B cell (primary cell): ENCODE measurements around the gene TMEM129.

Source experiments
- CTCF ChIP-seq: fragments of 200-600 bp; IDR thresholded peaks from one replicate; pipeline ENCODE4 v1.8.0; 2022; ENCODE audit warnings: antibody characterized with exemption, mild to moderate bottlenecking
- EZH2 ChIP-seq: IDR thresholded peaks from 2 replicates; pipeline ENCODE4 v1.6.1; 2012; ENCODE audit warnings: borderline replicate concordance, low read depth, mild to moderate bottlenecking, moderate library complexity, low read length; ENCODE audit not compliant: insufficient read depth, poor library complexity, severe bottlenecking

DNA sequence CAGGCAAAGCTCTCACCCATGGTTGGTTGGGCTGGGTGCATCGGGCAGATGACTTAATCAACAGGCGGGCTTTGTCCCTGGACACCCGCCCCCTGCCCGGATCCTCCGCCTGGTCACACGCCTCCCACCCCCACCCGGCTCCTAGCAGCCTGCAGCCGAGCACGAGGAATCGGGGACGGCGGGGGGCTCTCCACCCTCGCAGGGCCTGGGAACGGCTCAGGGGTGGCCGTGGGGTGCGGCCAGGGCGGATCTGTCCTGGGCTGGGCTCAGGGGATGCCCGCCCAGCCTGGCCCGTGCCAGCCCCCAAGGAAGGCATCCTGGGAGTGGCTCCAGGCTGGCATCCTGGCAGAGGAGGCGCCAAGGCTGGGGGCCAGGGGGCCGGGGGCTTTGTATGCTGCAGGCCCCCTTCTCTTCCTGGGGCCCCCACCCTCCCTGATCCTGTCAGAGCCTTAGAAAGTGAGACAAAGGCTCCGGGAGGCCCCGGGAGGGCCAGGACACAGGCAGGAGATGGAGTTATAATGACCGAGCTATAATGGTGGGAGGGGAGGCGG, 39.5 kb upstream of the TMEM129 start:
- TF ChIP-seq CTCF (no peak), EZH2 (no peak)
